IPS-18a (cell line): ENCODE data around the gene CERKL.
A peak's percentile ranks its signal among the peaks of the same experiment; 100 is the strongest.
"Not testable (repeated sequence)": the region's sequence is repeated elsewhere in the genome, so short reads cannot be mapped to it uniquely, and the experiment has no call there.

Source experiments
- H3K27ac ChIP-seq: one replicate; pipeline ENCODE4 v1.5.1; 2013; ENCODE audit warnings: low read length
- H3K27me3 ChIP-seq: one replicate; pipeline ENCODE4 v1.6.1; 2013; ENCODE audit warnings: mild to moderate bottlenecking, low read length; ENCODE audit not compliant: control insufficient read depth, insufficient read depth
- H3K36me3 ChIP-seq: one replicate; pipeline ENCODE4 v1.6.1; 2013; ENCODE audit warnings: low read depth, low read length; ENCODE audit not compliant: control insufficient read depth
- H3K4me1 ChIP-seq: one replicate; pipeline ENCODE4 v1.6.1; 2013; ENCODE audit warnings: low read depth, low read length; ENCODE audit not compliant: control insufficient read depth
- H3K4me3 ChIP-seq: one replicate; pipeline ENCODE4 v1.5.1; 2013; ENCODE audit warnings: low read length
- H3K9ac ChIP-seq: one replicate; pipeline ENCODE4 v1.6.1; 2013; ENCODE audit warnings: mild to moderate bottlenecking, low read length, moderate library complexity
- H3K9me3 ChIP-seq: one replicate; pipeline ENCODE4 v1.6.1; 2013; ENCODE audit warnings: low read depth, low read length; ENCODE audit not compliant: control insufficient read depth

The CERKL gene

GRCh38 chr2:181656450-181657291 lies at the start of gene CERKL:
Gene CERKL (minus strand): TSS chr2:181657105. CDS start chr2:181657006, 99 bp downstream.
- no peaks in the 10 kb centered on the region for H3K36me3 ChIP-seq
- peaks cover 68% of the 10 kb centered on the region for H3K27me3 ChIP-seq
- H3K4me3 ChIP-seq, result peak within 1 kb of the TSS; percentile 80
- no peak within 1 kb of the TSS for H3K27ac ChIP-seq
- H3K4me1 ChIP-seq, result peaks cover 23% of the 10 kb centered on the region
- H3K9ac ChIP-seq, result peak within 1 kb of the TSS; percentile 31
- H3K9me3 ChIP-seq, result no peaks in the 10 kb centered on the region

DNA sequence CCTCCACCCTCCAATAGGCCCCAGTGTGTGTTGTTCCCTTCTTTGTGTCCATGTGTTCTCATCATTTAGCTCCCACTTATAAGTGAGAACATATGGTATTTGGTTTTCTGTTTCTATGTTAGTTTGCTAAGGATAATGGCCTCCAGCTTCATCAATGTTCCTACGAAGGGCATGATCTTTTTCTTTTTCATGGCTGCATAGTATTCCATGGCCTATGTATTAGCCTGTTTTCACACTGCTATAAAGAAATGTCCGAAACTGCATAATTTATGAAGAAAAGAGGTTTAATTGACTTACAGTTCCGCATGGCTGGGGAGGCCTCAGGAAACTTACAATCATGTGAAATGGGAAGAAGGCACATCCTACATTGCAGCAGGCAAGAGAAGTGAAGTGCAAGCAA lies 45.6 kb upstream of the CERKL start:
- H3K9ac ChIP-seq, H3K36me3 ChIP-seq, H3K9me3 ChIP-seq, H3K27me3 ChIP-seq, H3K4me3 ChIP-seq, H3K4me1 ChIP-seq, H3K27ac ChIP-seq: not testable (repeated sequence)

- no peaks in the 10 kb centered on the region for H3K27me3 ChIP-seq
- no peak overlapping the region for H3K9ac ChIP-seq
- no peaks in the 10 kb centered on the region for H3K36me3 ChIP-seq
- H3K4me1 ChIP-seq, result no peaks in the 10 kb centered on the region
- no peak overlapping the region for H3K4me3 ChIP-seq
- H3K27ac ChIP-seq, result no peak overlapping the region
- H3K9me3 ChIP-seq, result peaks cover 2% of the 10 kb centered on the region
These were observed 41.3 kb upstream of the CERKL start for GRCh38 chr2:181698223-181698622.

- no peaks in the 10 kb centered on the region for H3K4me1 ChIP-seq
- no peaks in the 10 kb centered on the region for H3K27me3 ChIP-seq
- H3K9ac ChIP-seq, result no peak overlapping the region
- H3K36me3 ChIP-seq, result no peaks in the 10 kb centered on the region
- H3K27ac ChIP-seq, result no peak overlapping the region
- H3K4me3 ChIP-seq, result no peak overlapping the region
- H3K9me3 ChIP-seq, result no peaks in the 10 kb centered on the region
These were observed 40.7 kb upstream of the CERKL start for GRCh38 chr2:181697571-181697970.

GRCh38 chr2:181697126-181697525 lies 40.2 kb upstream of the CERKL start:
- no peaks in the 10 kb centered on the region for H3K4me1 ChIP-seq
- H3K9ac ChIP-seq, result no peak overlapping the region
- no peak overlapping the region for H3K4me3 ChIP-seq
- H3K9me3 ChIP-seq, result no peaks in the 10 kb centered on the region
- H3K36me3 ChIP-seq, result no peaks in the 10 kb centered on the region
- no peak overlapping the region for H3K27ac ChIP-seq
- H3K27me3 ChIP-seq, result no peaks in the 10 kb centered on the region

- Histone ChIP-seq H3K9me3 (no peaks in the 10 kb centered on the region), H3K9ac (no peak overlapping the region), H3K27ac (no peak overlapping the region), H3K4me1 (no peaks in the 10 kb centered on the region), H3K27me3 (peaks cover 10% of the 10 kb centered on the region), H3K4me3 (no peak overlapping the region), H3K36me3 (no peaks in the 10 kb centered on the region)
These were observed 37.4 kb upstream of the CERKL start for GRCh38 chr2:181694271-181694670.

DNA sequence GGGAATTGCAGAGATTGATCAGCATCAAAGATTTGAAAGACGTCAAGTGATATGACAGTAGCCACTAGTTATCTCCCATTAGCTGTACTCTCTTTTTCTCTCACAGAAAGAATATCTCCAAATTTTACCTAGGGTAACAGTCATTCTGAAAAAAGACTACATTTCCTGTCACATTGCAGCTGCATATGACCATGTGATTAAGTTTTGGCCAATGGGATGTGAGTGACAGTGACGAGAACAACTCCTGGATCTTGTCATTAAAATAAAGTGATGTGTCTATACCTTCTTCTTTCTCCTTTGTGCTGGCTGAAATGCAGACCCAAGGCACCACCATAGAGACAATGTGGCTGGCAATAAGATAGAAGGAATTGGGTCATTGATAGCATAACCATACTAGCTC lies 34.0 kb upstream of the CERKL start:
- Histone ChIP-seq H3K4me1 (no peaks in the 10 kb centered on the region), H3K27me3 (peaks cover 44% of the 10 kb centered on the region), H3K9me3 (no peaks in the 10 kb centered on the region), H3K27ac (no peak overlapping the region), H3K9ac (no peak overlapping the region), H3K36me3 (no peaks in the 10 kb centered on the region), H3K4me3 (no peak overlapping the region)

DNA sequence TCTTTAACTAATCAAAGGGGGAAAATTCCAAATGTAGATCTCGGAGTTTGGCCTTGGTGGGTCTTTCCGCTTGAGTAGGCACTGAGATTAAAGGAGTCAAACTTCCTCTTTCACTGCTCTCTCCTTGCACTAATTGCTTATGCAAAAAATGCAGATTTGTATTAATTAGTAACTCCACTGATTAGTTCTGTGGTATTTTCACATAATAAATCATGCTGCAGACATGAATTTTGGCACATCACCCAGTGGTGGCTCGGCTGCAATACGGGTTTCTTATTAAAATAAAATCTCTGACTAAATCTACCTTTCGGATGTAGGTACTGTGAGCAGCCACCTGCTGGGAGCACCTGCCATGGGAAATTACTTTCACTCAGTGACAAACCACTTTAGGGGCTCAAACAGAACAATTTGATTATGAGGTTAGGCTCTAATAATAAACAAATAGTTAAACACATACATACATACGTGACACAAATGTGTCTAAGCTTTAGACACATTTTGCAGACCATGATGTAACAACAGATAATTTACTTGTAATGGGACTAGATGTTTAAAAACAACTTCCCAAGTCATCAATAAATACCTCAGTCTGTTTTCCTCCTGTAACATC lies 29.8 kb upstream of the CERKL start:
- no peak overlapping the region for H3K9ac ChIP-seq
- peaks cover 3% of the 10 kb centered on the region for H3K9me3 ChIP-seq
- H3K4me3 ChIP-seq, result no peak overlapping the region
- H3K27me3 ChIP-seq, result peaks cover 86% of the 10 kb centered on the region
- no peaks in the 10 kb centered on the region for H3K36me3 ChIP-seq
- no peak overlapping the region for H3K27ac ChIP-seq
- H3K4me1 ChIP-seq, result peaks cover 21% of the 10 kb centered on the region

- Histone ChIP-seq H3K27ac (no peak overlapping the region), H3K4me1 (peaks cover 32% of the 10 kb centered on the region), H3K36me3 (no peaks in the 10 kb centered on the region), H3K4me3 (no peak overlapping the region), H3K9ac (no peak overlapping the region), H3K27me3 (peaks cover 100% of the 10 kb centered on the region), H3K9me3 (peaks cover 3% of the 10 kb centered on the region)
These were observed 28.3 kb upstream of the CERKL start for GRCh38 chr2:181685150-181685688.

DNA sequence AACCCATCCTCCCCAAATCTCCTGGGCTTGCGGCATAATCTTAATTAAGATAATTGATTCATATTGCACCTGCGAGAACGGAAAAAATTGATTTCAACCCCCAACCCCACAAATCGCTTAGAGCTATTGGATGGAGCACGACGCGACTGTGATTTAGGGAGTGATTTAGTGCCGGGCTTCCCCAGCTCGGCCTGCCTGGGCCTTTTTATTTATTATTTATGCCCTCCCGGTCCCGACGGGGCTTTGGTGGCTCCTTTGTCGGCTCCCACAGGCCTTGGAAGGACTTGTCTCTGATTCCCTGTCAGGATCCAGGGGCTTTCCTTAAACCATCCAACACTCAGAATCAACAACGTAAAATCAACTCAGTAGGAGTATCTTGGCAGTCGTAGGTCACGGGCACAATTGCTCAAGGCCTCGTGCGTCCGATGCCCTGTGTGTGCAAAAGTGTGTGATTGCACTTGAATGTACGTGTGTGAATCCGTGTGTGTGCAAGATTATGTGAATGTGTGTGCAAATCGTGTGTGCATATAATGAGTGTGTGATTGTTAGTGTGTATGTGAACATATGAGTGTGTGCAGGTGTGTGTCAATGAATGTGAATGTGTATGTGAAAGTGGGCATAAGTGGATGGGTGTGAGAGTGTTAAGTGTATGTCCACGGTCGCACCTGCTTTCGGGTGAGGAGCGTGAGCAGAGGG lies 27.7 kb upstream of the CERKL start:
- peaks cover 3% of the 10 kb centered on the region for H3K9me3 ChIP-seq
- H3K27me3 ChIP-seq, result peaks cover 100% of the 10 kb centered on the region
- peak overlapping the region; percentile 38 for H3K4me3 ChIP-seq
- H3K9ac ChIP-seq, result no peak overlapping the region
- peaks cover 37% of the 10 kb centered on the region for H3K4me1 ChIP-seq
- no peak overlapping the region for H3K27ac ChIP-seq
- no peaks in the 10 kb centered on the region for H3K36me3 ChIP-seq
